Measurements from ENCODE around the gene LAS1L. TPM values are rescaled to one million over a fixed set of nuclear protein-coding genes. Genes with fewer than 3 reads are reported as not detected.
"Not testable (repeated sequence)": the region's sequence is repeated elsewhere in the genome, so short reads cannot be mapped to it uniquely, and the experiment has no call there.

LAS1L gene
- total RNA-seq, 2 donors from 2014 or later = 33.6 to 40.2 TPM

GRCh38 chrX:65493431-65493830 is 41.2 kb downstream of the LAS1L start:
- H3K4me1 Mint-ChIP-seq = no peaks in the 10 kb centered on the region
- no peaks in the 10 kb centered on the region for H3K27me3 Mint-ChIP-seq
- DNase-seq (no peak), ATAC-seq (no peak)
- H3K9me3 ChIP-seq (ENCODE audit: control insufficient read depth, low read length, poor library complexity, severe bottlenecking) = no peaks in the 10 kb centered on the region
- H3K27ac Mint-ChIP-seq = no peak overlapping the region
- no peak overlapping the region for H3K4me3 Mint-ChIP-seq
- no peaks in the 10 kb centered on the region for H3K36me3 Mint-ChIP-seq (ENCODE audit: low read depth)

- no peaks in the 10 kb centered on the region for H3K27me3 Mint-ChIP-seq
- no peaks in the 10 kb centered on the region for H3K4me1 Mint-ChIP-seq
- no peaks in the 10 kb centered on the region for H3K36me3 Mint-ChIP-seq (ENCODE audit: low read depth)
- no peak overlapping the region for H3K27ac Mint-ChIP-seq
- no peaks in the 10 kb centered on the region for H3K9me3 ChIP-seq (ENCODE audit: control insufficient read depth, low read length, poor library complexity, severe bottlenecking)
- DNase-seq (no peak), ATAC-seq (no peak)
- no peak overlapping the region for H3K4me3 Mint-ChIP-seq
Measured at GRCh38 chrX:65491620-65492019, 43.0 kb downstream of the LAS1L start.

- Mint-ChIP-seq H3K27ac (no peak overlapping the region), H3K4me3 (no peak overlapping the region), H3K27me3 (no peaks in the 10 kb centered on the region), H3K36me3 (ENCODE audit: low read depth) (no peaks in the 10 kb centered on the region), H3K4me1 (no peaks in the 10 kb centered on the region)
- no peak for ATAC-seq
- DNase-seq = no peak
- H3K9me3 ChIP-seq (ENCODE audit: control insufficient read depth, low read length, poor library complexity, severe bottlenecking) = no peaks in the 10 kb centered on the region
Measured at GRCh38 chrX:65488495-65488894, 46.1 kb downstream of the LAS1L start.

GRCh38 chrX:65480960-65481359 is 53.6 kb downstream of the LAS1L start:
- no peaks in the 10 kb centered on the region for H3K4me1 Mint-ChIP-seq
- no peaks in the 10 kb centered on the region for H3K36me3 Mint-ChIP-seq (ENCODE audit: low read depth)
- H3K4me3 Mint-ChIP-seq = no peak overlapping the region
- no peak overlapping the region for H3K27ac Mint-ChIP-seq
- ATAC-seq = no peak
- peaks cover 5% of the 10 kb centered on the region for H3K9me3 ChIP-seq (ENCODE audit: control insufficient read depth, low read length, poor library complexity, severe bottlenecking)
- no peak for DNase-seq
- H3K27me3 Mint-ChIP-seq = no peaks in the 10 kb centered on the region

- not testable (repeated sequence) for ATAC-seq; DNase-seq; H3K27ac Mint-ChIP-seq; H3K27me3 Mint-ChIP-seq; H3K4me1 Mint-ChIP-seq; H3K4me3 Mint-ChIP-seq; H3K9me3 ChIP-seq (ENCODE audit: control insufficient read depth, low read length, poor library complexity, severe bottlenecking); H3K36me3 Mint-ChIP-seq (ENCODE audit: low read depth)
Measured at GRCh38 chrX:65479102-65479501, 55.5 kb downstream of the LAS1L start.

- H3K27me3 Mint-ChIP-seq = no peaks in the 10 kb centered on the region
- no peak overlapping the region for H3K27ac Mint-ChIP-seq
- H3K4me1 Mint-ChIP-seq = no peaks in the 10 kb centered on the region
- H3K4me3 Mint-ChIP-seq = no peak overlapping the region
- no peak for DNase-seq
- no peak for ATAC-seq
- H3K9me3 ChIP-seq (ENCODE audit: control insufficient read depth, low read length, poor library complexity, severe bottlenecking) = peaks cover 5% of the 10 kb centered on the region
- no peaks in the 10 kb centered on the region for H3K36me3 Mint-ChIP-seq (ENCODE audit: low read depth)
Measured at GRCh38 chrX:65476564-65476963, 58.0 kb downstream of the LAS1L start.

GRCh38 chrX:65463550-65463949 is 71.0 kb downstream of the LAS1L start:
- Mint-ChIP-seq H3K4me3 (no peak overlapping the region), H3K36me3 (ENCODE audit: low read depth) (no peaks in the 10 kb centered on the region), H3K27ac (no peak overlapping the region), H3K27me3 (no peaks in the 10 kb centered on the region), H3K4me1 (no peaks in the 10 kb centered on the region)
- DNase-seq = no peak
- ATAC-seq = no peak
- no peaks in the 10 kb centered on the region for H3K9me3 ChIP-seq (ENCODE audit: control insufficient read depth, low read length, poor library complexity, severe bottlenecking)

Other genes with a start within 250 kb of the LAS1L start
- 100 to 1,000 TPM; 344 to 390 TPM for gene MSN, start 132.9 kb upstream of the LAS1L start, total RNA-seq

Measured in T-helper 17 cell (primary cell).